Liver (tissue), 3 donors: ENCODE results near the gene ARFIP1.

Experiments used
- EGR1 ChIP-seq, 2 donors: IDR thresholded peaks; 2 replicates each; pipeline ENCODE4 v1.6.1; 2016 to 2018; ENCODE audit warnings: antibody characterized with exemption in 2 of 2, low read depth in 2 of 2
- GABPA ChIP-seq, 2 donors: IDR thresholded peaks in 1 of 2; conservative IDR thresholded peaks in 1 of 2; 2 replicates each; pipeline ENCODE4 v1.6.1; 2016; ENCODE audit warnings: antibody characterized with exemption in 2 of 2, mild to moderate bottlenecking in 1 of 2, moderate library complexity in 1 of 2
- HNF4G ChIP-seq: IDR thresholded peaks from 2 replicates; pipeline ENCODE4 v1.6.1; 2016; ENCODE audit warnings: antibody characterized with exemption
- JUND ChIP-seq, 2 donors: IDR thresholded peaks; 2 replicates each; pipeline ENCODE4 v1.6.1; 2016; ENCODE audit warnings: antibody characterized with exemption in 2 of 2
- SP1 ChIP-seq: IDR thresholded peaks from 2 replicates; pipeline ENCODE4 v1.6.1; 2018; ENCODE audit warnings: antibody characterized with exemption, mild to moderate bottlenecking
- TAF1 ChIP-seq: conservative IDR thresholded peaks from 2 replicates; pipeline ENCODE4 v1.6.1; 2016; ENCODE audit warnings: antibody characterized with exemption, mild to moderate bottlenecking
- TF ChIP-seq, protein P1 (sequence below): fragments of 150-350 bp; IDR thresholded peaks from 2 replicates; pipeline ENCODE4 v1.5.1; 2017; ENCODE audit warnings: improper control_type of control experiment, low read depth, low read length; ENCODE audit not compliant: missing input control
- TF ChIP-seq, protein P2 (sequence below): IDR thresholded peaks from 2 replicates; pipeline ENCODE4 v1.6.1; 2016; ENCODE audit warnings: antibody characterized with exemption, mild to moderate bottlenecking
- TF ChIP-seq, protein P3 (sequence below): IDR thresholded peaks from 2 replicates; pipeline ENCODE4 v1.6.1; 2016; ENCODE audit warnings: antibody characterized with exemption
- TF ChIP-seq, protein P4 (sequence below): IDR thresholded peaks from 2 replicates; pipeline ENCODE4 v1.6.1; 2016; ENCODE audit warnings: antibody characterized with exemption
- TF ChIP-seq, protein P5 (sequence below): IDR thresholded peaks from 2 replicates; pipeline ENCODE4 v1.6.1; 2016; ENCODE audit warnings: antibody characterized with exemption
- donor health status: healthy.
- donor health status: healthy.

DNA sequence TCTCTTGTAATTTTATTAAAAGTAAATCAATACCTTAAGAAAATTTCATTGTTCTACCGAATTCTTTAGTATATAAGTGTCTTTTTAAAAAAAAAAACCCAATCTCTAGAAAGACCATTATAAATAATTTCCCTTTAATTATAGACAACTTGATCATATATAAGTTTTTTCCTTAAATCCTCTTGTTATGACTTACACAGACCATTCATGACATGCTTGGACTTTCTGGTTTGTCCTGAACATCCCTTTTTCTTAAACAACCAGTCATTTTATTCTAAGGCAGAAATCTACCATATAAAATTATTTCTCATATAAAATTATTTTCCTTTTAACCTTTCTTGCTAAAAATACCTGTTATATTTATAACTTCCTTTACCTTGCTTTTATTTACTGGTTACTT lies 141.0 kb downstream of the ARFIP1 start:
- TF ChIP-seq, protein P1, sequence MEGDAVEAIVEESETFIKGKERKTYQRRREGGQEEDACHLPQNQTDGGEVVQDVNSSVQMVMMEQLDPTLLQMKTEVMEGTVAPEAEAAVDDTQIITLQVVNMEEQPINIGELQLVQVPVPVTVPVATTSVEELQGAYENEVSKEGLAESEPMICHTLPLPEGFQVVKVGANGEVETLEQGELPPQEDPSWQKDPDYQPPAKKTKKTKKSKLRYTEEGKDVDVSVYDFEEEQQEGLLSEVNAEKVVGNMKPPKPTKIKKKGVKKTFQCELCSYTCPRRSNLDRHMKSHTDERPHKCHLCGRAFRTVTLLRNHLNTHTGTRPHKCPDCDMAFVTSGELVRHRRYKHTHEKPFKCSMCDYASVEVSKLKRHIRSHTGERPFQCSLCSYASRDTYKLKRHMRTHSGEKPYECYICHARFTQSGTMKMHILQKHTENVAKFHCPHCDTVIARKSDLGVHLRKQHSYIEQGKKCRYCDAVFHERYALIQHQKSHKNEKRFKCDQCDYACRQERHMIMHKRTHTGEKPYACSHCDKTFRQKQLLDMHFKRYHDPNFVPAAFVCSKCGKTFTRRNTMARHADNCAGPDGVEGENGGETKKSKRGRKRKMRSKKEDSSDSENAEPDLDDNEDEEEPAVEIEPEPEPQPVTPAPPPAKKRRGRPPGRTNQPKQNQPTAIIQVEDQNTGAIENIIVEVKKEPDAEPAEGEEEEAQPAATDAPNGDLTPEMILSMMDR: no peak
- TF ChIP-seq, protein P2, sequence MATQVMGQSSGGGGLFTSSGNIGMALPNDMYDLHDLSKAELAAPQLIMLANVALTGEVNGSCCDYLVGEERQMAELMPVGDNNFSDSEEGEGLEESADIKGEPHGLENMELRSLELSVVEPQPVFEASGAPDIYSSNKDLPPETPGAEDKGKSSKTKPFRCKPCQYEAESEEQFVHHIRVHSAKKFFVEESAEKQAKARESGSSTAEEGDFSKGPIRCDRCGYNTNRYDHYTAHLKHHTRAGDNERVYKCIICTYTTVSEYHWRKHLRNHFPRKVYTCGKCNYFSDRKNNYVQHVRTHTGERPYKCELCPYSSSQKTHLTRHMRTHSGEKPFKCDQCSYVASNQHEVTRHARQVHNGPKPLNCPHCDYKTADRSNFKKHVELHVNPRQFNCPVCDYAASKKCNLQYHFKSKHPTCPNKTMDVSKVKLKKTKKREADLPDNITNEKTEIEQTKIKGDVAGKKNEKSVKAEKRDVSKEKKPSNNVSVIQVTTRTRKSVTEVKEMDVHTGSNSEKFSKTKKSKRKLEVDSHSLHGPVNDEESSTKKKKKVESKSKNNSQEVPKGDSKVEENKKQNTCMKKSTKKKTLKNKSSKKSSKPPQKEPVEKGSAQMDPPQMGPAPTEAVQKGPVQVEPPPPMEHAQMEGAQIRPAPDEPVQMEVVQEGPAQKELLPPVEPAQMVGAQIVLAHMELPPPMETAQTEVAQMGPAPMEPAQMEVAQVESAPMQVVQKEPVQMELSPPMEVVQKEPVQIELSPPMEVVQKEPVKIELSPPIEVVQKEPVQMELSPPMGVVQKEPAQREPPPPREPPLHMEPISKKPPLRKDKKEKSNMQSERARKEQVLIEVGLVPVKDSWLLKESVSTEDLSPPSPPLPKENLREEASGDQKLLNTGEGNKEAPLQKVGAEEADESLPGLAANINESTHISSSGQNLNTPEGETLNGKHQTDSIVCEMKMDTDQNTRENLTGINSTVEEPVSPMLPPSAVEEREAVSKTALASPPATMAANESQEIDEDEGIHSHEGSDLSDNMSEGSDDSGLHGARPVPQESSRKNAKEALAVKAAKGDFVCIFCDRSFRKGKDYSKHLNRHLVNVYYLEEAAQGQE: no peak
- TF ChIP-seq GABPA (IDR thresholded peaks at IDR 0.05 in 1 of 2, conservative IDR thresholded peaks at IDR 0.05 in 1 of 2) (no peak), SP1 (no peak), JUND (IDR thresholded peaks at IDR 0.05) (no peak), EGR1 (IDR thresholded peaks at IDR 0.05; ENCODE audit: low read depth in 2 of 2) (no peak), TAF1 (no peak), HNF4G (no peak)
- TF ChIP-seq, protein P3, sequence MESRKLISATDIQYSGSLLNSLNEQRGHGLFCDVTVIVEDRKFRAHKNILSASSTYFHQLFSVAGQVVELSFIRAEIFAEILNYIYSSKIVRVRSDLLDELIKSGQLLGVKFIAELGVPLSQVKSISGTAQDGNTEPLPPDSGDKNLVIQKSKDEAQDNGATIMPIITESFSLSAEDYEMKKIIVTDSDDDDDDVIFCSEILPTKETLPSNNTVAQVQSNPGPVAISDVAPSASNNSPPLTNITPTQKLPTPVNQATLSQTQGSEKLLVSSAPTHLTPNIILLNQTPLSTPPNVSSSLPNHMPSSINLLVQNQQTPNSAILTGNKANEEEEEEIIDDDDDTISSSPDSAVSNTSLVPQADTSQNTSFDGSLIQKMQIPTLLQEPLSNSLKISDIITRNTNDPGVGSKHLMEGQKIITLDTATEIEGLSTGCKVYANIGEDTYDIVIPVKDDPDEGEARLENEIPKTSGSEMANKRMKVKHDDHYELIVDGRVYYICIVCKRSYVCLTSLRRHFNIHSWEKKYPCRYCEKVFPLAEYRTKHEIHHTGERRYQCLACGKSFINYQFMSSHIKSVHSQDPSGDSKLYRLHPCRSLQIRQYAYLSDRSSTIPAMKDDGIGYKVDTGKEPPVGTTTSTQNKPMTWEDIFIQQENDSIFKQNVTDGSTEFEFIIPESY: no peak
- TF ChIP-seq, protein P4, sequence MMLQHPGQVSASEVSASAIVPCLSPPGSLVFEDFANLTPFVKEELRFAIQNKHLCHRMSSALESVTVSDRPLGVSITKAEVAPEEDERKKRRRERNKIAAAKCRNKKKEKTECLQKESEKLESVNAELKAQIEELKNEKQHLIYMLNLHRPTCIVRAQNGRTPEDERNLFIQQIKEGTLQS: no peak
- TF ChIP-seq, protein P5, sequence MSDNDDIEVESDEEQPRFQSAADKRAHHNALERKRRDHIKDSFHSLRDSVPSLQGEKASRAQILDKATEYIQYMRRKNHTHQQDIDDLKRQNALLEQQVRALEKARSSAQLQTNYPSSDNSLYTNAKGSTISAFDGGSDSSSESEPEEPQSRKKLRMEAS: no peak
